NCI-H128 (cell line): ENCODE data around the gene PNKD.
"Not testable (repeated sequence)": the region's sequence is repeated elsewhere in the genome, so short reads cannot be mapped to it uniquely, and the experiment has no call there.

Experiments
- DNase-seq: peaks from one replicate; lab custom pipeline; 2025; ENCODE audit not compliant: unreplicated experiment; lab: John Stamatoyannopoulos, UW

The PNKD gene

DNA sequence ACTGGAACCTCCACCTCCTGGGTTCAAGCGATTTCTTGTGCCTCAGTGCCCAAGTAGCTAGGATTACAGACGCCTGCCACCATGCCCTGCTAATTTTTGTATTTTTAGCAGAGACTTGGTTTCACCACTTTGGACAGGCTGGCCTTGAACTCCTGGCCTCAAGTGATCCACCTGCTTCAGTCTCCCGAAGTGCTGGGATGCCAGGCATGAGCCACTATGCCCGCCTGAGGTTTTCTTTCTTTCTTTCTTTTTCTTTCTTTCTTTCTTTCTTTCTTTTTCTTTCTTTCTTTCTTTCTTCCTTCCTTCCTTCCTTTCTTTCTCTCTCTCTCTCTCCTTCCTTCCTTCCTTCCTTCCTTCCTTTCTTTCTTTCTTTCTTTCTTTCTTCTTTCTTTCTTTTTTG is 44.4 kb downstream of the PNKD start:
- DNase-seq = not testable (repeated sequence)

DNA sequence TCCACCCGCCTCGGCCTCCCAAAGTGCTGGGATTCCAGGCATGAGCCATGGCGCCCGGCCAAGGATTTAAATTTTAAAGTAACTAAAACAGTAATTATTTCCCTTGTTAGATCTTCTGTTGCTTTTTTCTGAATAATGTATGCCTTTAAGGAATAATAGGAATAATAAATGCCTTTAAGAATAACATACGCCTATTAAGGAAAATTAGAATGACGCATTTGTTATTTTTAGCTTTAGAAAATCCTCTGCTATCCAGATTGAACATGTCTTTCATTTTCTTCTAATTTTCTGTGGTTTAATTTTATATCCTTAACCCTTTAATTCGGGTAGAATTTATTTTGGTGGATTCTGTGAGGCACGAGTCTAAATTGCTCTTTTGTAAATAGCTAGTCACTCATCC is 45.1 kb downstream of the PNKD start:
- no peak for DNase-seq

DNA sequence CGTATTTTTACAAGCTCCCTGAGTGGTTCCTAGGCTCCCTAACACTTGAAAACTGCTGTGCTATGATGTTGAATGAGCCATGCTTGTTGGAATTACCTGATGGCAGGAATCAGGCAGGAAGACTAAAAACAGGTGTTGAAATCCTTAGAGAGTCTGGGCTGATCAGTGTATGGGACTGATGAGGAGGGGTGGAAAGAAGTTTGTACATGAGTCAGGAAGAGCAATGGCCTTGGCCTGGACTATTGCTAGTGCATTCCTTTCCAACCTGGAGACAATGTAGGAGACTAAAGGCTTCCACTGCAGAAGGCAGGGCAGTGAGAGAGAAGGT is 46.9 kb downstream of the PNKD start:
- no peak for DNase-seq

DNA sequence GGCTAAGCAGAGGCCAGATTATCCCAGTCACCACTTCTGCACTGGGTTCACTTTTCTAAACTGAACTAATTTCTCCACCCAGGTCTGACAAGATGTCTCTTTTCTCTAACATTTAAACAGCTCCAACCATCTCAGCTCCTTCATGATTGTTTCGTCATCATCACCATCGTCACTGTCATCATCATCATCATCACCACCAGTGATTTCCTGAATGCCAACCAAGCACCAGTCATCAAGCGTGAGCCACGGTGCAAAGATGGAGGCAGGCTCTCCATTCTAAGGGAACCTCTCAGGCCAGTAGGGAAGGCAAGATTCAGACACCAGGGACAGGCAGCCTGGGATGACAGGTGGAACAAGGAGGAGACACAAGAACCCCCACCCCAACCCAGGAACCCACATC is 47.5 kb downstream of the PNKD start:
- DNase-seq = no peak

DNA sequence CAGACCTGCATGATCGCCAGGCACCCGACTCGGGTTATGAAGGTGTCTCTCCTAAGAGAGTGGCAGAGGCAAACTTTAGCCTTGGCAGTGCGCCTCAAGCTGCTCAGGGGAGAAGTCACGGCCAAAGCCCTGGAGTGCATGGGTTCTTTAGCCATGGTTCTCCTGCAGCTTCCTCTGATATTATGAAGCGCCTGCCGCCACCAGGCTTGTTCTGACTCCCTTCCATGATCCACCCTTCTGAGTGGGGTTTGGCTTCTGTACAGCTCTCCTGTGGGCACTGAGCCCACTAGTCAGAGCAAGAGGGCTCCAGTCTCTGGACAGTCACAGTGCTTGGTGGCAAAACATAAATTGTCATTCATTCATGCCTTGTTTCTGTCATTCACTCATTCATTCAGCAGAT is 47.9 kb downstream of the PNKD start:
- no peak for DNase-seq

DNA sequence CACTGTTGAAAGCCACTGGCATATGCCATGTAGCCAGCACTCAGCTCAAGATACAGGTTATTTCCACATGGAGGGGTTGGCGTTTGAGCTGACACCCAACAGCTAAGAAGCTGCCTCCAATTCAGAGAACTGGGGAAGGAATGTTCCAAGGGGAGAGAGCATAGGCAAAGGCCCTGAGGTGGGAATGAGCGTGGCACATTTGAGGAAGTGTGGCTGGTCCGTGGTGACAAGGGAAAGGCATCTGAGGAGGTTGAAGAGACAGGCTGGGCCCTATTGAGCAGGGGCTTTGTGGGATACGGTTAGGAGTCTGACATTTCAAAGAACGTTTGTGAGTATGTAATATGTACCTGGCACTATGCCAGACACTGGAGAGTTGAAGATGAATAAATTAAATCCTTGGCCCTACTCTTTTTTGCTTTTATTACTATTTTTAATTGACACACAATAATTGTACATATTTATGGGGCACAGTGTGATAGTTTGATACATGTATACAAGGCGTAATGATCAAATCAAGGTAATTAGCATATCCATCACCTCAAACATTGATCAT is 49.6 kb downstream of the PNKD start:
- no peak for DNase-seq

DNA sequence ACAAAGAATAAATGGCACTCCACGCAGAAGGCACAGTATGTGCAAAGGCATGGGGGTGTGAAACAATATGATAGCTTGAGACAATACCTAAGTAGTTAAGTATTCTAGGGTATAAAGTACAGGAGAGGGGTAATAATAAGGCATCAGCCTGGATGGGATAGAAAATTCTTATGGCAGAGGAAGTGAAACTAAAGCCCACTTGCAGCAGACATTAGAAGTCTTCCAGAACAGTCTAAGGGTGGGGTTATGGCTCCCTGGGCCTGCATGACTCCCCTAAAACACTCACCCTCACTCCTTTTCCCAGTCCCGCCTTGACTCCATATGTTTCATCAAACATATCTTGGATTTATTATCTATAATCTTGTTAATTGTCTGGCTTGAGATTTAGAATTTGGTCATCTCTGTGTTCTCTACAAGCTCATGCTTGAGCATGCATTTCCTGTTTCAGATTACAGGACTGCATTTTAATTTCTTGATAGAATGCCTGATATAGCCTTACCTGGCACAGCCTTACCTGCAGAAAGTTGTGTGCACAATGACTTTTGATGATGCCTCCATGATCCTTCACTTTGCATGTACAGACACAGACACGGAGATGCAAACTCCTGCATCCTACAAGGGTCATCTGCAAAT is 50.5 kb downstream of the PNKD start:
- DNase-seq = no peak

DNA sequence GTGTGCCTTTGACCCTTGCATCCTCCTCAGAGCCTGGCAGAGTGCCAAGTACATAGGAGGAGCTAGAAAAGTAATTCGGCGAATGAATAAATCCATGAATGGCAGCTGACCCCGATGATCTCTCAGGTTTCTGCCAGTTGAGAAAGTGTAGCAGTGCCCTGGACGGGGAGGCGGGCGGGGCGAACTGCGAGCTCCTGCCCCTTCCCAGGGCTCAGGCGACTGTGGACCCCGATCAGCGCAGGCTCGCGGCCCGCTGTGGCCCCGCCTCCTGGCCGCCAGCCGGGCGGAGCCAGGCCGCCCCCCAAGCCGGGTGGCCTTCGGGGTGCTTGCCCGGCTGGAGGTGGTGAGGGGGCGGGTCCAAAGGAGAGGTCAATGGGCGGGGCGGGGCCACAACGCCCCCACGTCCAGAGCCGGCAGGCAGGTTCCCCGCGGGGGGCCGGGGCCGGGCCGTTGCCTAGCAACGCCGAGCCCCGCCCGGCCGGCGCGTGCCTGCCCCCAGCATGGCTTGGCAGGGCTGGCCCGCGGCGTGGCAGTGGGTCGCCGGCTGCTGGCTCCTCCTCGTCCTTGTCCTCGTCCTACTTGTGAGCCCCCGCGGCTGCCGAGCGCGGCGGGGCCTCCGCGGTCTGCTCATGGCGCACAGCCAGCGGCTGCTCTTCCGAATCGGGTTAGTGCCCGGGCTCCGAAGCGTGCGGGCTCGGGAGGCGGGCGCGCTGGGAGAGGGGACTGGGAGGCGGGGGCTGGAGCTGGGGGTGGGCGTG is 52.6 kb downstream of the PNKD start:
- DNase-seq = peak; percentile 25

DNA sequence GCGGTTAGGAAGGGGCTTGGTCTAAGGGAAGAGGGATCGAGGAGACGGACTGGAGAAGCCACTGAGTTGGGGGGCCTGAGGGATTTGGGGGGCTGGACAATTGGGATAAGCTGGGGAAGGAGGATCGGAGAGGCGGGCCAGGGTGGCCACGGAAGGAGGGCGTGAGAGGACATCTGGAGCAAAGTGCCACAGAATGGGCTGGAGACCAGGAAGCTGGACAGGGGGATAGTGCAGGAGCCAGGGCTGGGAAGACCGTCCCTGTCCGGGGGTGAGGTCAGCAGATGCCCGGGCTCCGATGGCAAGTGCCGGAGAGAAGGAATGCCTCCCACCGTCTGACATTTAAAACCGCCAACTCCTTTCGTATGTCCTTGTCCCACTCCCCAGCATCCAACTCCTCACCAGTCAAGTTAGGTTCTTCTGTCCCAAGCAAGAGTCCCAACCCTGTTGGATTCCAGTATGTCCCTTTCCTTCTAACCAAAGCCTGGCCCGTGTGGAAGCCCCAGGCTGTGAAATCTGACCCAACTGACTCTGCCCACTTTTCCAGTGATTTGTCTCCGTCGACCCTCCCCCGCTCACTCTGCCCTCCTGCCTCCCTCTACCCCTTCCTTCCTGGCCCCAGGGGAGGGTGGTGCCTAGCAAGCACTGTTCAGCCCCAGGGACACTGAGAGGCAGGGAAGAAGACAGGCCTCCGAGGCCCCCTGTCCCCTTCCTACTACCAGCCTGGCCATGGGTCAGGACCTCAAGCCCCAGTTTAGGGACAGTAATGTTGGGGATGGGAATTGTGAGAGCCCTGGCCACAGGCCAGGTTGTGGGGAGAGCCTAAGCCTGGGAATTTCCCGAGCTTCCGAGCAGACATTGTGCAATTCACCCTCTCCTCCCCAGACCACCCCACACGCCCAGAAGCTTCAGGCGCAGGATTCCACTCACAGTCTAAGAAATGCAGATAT is 53.5 kb downstream of the PNKD start:
- DNase-seq = no peak

DNA sequence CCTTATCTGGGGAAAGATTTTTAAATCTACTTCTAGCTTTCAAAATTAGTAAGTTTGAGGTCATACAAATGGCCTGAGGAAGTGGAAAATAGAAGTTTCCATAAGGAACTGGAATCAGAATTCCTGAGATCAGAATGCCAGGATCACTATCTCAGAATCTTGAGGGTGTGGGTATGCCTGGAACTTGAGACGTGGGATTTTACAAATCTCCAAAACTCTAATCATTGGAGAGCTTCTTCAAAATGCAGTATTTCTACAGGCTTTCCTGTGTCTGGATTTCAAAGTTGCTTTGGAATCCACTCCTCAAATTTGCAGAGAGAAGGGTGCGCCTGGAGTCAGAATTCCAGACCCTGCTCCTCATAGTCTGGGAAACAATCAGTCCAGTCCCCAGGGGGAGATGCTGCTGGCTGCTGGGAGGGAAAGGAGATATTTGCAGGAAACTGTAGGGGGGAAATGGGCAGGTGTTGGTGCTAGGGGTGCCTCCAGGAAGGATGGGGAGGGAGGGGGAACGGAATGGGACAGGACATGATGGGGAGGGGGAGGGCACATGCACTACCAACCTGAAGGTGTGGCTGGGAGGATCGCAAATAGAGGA is 55.3 kb downstream of the PNKD start:
- no peak for DNase-seq

DNA sequence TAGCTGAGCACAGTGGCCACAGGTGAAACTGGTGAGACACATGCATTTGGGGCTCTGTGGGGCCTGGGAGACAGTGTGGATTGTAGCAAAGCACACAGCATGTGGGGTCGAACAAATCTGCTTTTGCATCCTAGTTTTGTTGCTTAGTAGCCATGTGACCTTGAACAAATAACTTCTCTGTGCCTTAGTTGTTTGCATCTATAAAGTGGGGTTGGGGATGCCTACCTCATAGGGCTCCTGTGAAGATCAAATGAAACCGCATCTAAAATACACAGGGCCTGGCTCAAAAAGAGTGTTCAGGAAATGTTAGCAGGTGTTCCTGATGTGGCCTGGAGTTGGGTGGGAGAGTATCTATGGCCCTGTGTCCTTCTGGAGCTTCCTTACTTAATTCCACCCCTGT is 56.0 kb downstream of the PNKD start:
- no peak for DNase-seq

DNA sequence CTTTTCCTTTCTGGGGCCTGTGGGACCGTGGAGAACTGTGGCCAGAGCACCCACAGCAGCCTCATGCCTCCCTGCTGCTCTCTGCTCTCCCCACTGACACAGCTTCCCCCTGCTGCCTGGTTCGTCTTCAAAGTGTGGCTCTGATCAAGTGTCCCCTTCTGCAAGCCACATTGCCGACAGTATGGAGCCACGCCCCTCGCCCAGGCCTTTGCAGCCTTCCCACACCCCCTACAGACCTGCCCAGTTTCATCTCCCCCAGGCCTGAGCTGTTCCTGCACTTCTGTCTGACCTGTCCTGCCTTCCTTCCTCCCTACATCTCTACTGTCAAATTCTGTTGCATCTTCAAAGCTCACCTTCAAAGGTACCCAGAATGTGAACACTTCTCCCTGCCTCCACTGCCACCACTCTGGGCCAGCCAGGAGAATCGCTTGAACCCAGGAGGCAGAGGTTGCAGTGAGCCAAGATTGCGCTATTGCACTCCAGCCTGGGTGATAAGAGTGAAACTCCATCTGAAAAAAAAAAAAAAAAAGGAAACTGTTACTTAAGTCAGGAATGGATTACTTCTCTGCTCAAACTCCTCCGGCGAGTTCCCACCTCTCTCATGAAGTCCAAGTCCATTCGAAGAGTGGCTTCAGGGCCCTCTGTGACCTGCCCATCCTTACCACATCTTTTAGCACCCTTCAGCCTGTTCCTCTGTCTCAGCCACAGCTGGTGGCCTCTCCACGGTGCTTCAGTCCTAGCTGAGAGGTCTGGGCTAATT is 57.3 kb downstream of the PNKD start:
- DNase-seq = no peak

DNA sequence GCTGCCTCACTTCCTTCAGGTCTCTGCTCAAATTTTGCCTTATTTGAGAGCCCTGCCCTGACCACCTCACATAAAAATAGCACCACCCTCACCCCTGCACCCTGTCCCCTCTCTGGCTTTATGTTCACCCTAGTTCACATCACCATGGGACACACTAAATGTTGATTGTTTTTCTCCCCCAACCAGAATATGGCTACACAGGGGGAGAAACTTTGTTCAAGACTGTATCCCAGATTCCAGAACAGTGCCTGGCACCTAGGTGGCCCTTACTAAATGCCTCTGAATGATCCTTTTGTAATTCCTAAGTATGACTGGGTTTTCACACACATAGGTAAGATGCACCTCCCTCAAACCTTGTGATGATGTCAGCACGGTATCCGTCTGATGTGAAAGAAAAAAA is 58.0 kb downstream of the PNKD start:
- no peak for DNase-seq

DNA sequence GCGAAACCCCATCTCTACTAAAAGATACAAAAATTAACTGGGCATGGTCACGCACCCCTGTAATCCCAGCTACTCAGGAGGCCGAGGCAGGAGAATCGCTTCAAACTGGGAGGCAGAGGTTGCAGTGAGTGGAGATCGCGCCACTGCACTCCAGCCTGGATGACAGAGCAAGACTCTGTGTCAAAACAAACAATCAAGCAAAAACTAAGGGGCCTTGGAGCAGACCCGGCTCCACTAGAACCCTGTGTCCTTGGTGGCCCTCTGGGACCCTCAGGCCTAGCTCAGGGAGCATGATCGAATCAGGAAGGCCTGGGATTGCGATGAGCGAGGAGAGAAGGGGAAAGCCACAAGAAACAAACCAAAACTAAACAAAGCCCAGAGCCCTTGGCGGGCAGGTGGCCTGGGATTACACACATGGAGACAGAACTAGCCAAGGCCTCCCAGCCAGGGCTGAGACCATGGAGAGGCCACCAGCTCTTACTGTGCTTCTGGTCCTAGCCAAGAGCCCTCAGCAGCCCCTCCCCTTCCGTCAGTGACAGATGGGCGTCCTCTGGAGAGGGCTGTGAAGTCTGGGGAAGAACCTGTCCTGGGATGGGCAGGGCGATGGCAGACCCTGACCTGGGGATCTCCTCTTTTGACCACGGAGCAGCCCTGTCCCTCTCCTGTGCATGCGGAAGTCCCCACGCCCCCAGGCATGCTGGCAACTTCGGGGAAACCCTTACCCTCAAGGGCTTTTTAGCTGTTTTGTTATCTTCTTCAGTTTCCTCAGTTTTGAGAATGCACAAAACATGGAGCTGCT is 58.9 kb downstream of the PNKD start:
- no peak for DNase-seq

DNA sequence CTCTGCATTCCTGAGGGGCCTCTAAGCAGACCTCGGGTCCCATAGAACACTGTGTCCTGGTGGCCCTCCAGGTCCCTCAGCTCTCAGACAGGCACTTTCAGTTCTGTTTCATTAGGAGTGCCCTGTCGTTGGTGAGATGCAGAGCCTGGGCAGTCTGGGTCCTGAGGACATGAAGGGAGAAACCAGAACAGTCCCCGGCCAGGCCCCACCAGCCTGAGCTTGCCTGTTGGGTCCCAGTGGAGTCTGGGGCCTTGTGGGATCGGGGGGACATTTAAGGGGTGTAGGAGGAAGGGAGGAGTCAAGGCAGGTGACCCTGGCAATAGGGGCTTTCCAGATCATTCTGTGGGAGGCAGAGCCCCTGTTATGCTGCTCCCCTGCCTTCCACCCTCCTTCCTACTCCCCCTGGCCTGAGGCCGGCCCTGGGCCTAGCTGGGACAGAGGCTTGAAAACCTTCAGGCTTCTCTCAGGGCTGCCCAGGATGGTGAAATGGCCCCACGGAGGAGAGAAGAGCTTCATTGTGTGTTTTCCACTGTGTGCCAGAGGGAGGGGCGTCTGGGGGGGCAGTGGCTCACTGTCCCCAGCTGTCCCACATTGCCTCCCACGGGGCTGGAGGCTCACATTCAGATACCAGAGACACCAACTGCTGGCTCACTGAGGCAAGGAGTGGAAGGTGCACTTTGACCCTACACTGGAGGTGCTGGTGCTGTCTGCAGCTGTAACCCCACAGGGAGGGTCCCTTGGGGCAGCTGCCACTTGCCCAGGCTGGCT is 59.7 kb downstream of the PNKD start:
- DNase-seq = no peak

DNA sequence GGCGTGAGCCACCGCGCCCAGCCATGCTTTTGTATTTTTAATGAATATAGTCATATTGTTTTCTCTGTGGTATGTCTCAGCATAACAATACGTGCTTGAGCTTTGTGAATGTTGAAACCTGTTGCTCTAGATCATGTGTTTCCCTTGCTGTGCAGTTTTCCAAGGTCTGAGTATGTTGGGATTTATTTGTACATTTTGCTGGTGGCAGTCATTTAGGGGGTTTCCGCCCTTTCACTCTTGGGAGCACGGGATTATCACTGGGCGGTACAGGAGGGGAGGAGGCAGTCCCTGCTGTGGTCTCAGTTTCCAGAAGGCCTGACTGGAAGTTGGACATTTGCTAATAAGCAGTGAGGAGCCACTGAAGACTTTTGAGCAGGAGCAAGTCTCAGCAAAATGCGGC is 61.4 kb downstream of the PNKD start:
- no peak for DNase-seq

DNA sequence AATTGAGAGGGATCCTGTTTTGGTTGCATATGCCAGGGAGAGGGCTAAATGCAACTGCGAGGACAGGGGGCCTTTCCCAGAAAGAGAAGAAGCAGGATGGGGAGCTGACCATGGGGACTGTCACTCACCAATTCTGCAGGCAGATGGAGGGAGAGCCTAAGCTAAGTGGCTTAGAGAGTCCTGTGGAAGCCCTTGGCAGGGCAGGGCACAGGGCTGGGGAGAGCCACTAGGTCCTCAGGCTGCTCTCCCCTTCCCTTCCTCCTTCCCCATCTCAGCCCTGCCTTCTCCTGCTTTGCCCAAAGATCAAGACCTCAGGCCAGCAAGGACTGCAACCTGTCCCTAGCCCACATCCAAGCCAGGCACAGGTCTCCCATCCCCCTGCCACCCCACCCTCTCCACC is 62.0 kb downstream of the PNKD start:
- DNase-seq = no peak

DNA sequence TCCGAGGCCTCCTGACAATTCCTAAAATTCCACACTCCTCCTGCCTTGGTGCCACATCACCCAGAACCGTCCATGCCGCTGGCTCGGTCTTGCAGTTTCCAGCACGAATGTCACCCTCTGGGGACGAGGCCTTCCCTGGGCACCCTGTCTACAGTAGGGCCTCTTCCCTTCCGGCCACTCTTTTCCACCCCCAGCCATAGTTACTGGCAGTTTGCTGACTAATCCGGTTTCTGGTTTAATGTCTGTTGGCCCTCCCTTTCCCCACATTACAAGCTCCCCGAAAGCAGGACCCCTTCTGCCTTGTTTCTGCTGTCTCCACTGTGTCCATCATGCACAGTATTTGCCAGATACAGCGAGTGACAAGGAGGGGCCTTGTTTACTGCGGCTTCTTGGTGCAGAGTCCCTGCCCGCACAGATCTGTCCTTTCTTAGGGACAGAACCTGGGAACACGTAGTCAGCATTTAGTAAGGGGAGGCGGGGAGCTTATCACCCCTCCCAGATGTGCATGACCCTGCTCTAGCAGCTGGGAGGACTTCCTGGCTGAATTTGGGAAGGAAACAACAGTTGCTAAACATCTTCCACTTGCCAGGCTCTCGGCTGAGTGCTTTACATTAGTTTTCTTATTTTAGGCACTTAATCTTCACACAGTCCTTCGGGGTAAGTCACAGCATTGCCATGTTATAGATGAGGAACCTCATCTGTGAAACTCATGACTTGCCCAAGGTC is 62.8 kb downstream of the PNKD start:
- DNase-seq = no peak
